ENCODE measurements around the gene C12orf56. TPM values are rescaled to one million over a fixed set of nuclear protein-coding genes. Genes with fewer than 3 reads are reported as not detected.
"Not testable (repeated sequence)": the region's sequence is repeated elsewhere in the genome, so short reads cannot be mapped to it uniquely, and the experiment has no call there.

Gene C12orf56
- total RNA-seq, 2 experiments from 2014 or later, result not detected

- Mint-ChIP-seq H3K27ac (no peak overlapping the region), H3K36me3 (no peaks in the 10 kb centered on the region), H3K27me3 (peaks cover 32% of the 10 kb centered on the region), H3K4me1 (peaks cover 4% of the 10 kb centered on the region), H3K9me3 (no peaks in the 10 kb centered on the region), H3K4me3 (no peak overlapping the region)
- no peak for DNase-seq
Measured at GRCh38 chr12:64299628-64300027, 90.9 kb downstream of the C12orf56 start.

GRCh38 chr12:64296301-64296700, 94.3 kb downstream of the C12orf56 start:
- H3K4me3 Mint-ChIP-seq, result no peak overlapping the region
- H3K4me1 Mint-ChIP-seq, result peaks cover 11% of the 10 kb centered on the region
- no peak for DNase-seq

DNA sequence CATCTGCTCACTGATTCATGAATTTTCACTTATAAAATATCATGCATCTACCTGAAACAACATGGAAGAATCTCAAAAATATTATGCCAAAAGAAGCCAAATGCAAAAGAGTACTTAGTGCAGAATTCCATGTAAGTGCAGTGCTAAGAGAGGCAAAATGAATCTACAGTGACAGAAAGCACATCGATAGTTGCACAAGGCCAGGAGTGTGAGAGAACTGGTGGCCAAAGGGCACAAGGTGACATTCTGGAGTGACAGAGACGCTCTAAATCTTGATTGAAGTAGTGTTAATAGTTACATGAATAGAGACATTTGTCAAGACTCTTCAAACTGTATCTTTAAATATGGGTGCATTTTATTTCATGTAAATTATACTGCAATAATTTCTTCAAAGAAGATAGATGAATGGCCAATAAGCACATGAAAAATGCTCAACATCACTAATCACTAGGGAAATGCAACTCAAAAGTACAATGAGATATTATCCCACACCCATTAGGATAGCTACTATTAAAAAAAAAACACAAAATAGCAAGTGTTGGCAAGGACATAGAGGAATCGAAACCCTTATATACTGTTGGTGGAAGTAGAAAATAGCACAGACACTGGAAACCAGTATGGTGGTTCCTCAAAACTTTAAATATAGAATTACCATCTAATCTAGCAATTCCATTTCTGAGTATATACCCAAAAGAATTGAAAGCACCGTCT, 96.7 kb downstream of the C12orf56 start:
- H3K27me3 Mint-ChIP-seq, result peaks cover 33% of the 10 kb centered on the region
- DNase-seq, result no peak
- no peak overlapping the region for H3K4me3 Mint-ChIP-seq
- no peaks in the 10 kb centered on the region for H3K9me3 Mint-ChIP-seq
- H3K27ac Mint-ChIP-seq, result no peak overlapping the region
- H3K36me3 Mint-ChIP-seq, result no peaks in the 10 kb centered on the region
- H3K4me1 Mint-ChIP-seq, result peaks cover 11% of the 10 kb centered on the region

More at GRCh38 chr12:64296301-64296700, 94.3 kb downstream of the C12orf56 start:
- no peak overlapping the region for H3K27ac Mint-ChIP-seq
- no peaks in the 10 kb centered on the region for H3K36me3 Mint-ChIP-seq
- H3K9me3 Mint-ChIP-seq, result no peaks in the 10 kb centered on the region
- H3K27me3 Mint-ChIP-seq, result peaks cover 39% of the 10 kb centered on the region

- Mint-ChIP-seq H3K27me3 (peaks cover 26% of the 10 kb centered on the region), H3K4me1 (peaks cover 11% of the 10 kb centered on the region)
- H3K27ac Mint-ChIP-seq, H3K36me3 Mint-ChIP-seq, DNase-seq, H3K4me3 Mint-ChIP-seq, H3K9me3 Mint-ChIP-seq: not testable (repeated sequence)
Measured at GRCh38 chr12:64293174-64293573, 97.4 kb downstream of the C12orf56 start.

DNA sequence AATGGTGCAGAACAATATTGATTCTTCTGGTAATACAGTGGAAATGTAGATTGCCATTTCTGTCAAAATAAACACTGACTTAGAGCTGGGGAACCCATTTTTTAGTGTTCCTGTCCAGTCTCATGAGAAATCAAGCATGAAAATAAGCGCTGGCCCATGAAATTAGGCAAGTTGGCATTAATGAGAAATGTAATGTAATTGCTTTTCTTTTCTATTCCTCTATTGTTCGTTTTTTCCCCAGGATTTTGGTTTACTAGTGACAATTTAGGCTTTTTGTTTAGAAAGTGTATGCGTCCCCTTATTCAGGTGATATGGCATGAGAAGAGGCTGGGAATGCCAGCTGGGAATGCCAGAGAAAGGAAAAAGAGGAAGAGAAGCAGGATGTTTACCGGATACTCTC, 104.0 kb downstream of the C12orf56 start:
- H3K27me3 Mint-ChIP-seq, result peaks cover 4% of the 10 kb centered on the region
- no peaks in the 10 kb centered on the region for H3K9me3 Mint-ChIP-seq
- H3K27ac Mint-ChIP-seq, result no peak overlapping the region
- no peak for DNase-seq
- H3K4me3 Mint-ChIP-seq, result no peak overlapping the region
- H3K36me3 Mint-ChIP-seq, result no peaks in the 10 kb centered on the region
- peaks cover 3% of the 10 kb centered on the region for H3K4me1 Mint-ChIP-seq

DNA sequence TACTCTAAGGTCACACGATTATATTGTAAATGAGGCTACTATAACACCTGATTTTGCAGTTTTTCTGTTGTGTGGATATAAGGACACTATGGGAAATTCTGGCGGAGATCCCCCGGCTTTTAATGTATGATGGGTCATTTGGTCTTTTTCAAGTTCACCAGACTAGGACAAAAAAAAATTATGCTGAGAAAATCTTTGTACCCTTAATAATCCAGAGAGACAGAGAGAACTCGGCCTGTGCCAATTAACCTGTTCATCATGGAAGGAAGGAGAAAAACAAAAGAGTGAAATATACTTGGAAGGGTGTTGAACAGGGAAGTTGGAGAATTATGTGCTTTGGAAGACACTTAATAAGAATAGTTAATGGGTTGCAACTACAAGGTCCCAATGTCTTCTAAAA, 106.3 kb downstream of the C12orf56 start:
- no peaks in the 10 kb centered on the region for H3K9me3 Mint-ChIP-seq
- DNase-seq, result no peak
- no peak overlapping the region for H3K4me3 Mint-ChIP-seq
- H3K27me3 Mint-ChIP-seq, result peaks cover 4% of the 10 kb centered on the region
- H3K36me3 Mint-ChIP-seq, result no peaks in the 10 kb centered on the region
- H3K4me1 Mint-ChIP-seq, result peaks cover 3% of the 10 kb centered on the region
- H3K27ac Mint-ChIP-seq, result no peak overlapping the region

DNA sequence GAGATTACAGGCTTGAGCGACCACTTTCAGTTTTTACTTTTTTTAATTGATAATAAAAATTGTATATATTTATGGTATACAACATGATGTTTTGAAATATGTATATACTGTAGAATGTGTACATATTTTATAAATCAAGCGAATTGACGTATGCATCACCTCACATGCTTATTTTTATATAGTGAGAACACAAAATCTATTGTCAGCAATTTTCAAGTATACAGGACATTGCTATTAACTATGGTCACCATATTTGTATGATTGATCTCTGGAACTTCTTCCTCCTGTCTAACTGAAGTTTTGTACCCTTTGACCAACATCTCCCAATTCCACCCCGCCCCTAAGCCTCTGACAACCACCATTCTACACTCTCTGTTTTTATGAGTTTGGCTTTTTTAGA, 112.1 kb downstream of the C12orf56 start:
- H3K4me1 Mint-ChIP-seq, result peaks cover 2% of the 10 kb centered on the region
- DNase-seq, result no peak
- no peak overlapping the region for H3K27ac Mint-ChIP-seq
- H3K9me3 Mint-ChIP-seq, result peaks cover 1% of the 10 kb centered on the region
- peaks cover 7% of the 10 kb centered on the region for H3K27me3 Mint-ChIP-seq
- no peak overlapping the region for H3K4me3 Mint-ChIP-seq
- H3K36me3 Mint-ChIP-seq, result no peaks in the 10 kb centered on the region

GRCh38 chr12:64273527-64274403, 116.8 kb downstream of the C12orf56 start:
- Mint-ChIP-seq H3K27me3 (peaks cover 3% of the 10 kb centered on the region), H3K4me3 (no peak overlapping the region), H3K36me3 (no peaks in the 10 kb centered on the region), H3K27ac (no peak overlapping the region), H3K9me3 (peaks cover 1% of the 10 kb centered on the region), H3K4me1 (no peaks in the 10 kb centered on the region)
- DNase-seq, result no peak

- Mint-ChIP-seq H3K36me3 (no peaks in the 10 kb centered on the region), H3K4me1 (peaks cover 3% of the 10 kb centered on the region), H3K27me3 (no peaks in the 10 kb centered on the region), H3K9me3 (no peaks in the 10 kb centered on the region), H3K27ac (no peak overlapping the region), H3K4me3 (no peak overlapping the region)
- DNase-seq, result no peak
Measured at GRCh38 chr12:64270411-64270810, 120.1 kb downstream of the C12orf56 start.

DNA sequence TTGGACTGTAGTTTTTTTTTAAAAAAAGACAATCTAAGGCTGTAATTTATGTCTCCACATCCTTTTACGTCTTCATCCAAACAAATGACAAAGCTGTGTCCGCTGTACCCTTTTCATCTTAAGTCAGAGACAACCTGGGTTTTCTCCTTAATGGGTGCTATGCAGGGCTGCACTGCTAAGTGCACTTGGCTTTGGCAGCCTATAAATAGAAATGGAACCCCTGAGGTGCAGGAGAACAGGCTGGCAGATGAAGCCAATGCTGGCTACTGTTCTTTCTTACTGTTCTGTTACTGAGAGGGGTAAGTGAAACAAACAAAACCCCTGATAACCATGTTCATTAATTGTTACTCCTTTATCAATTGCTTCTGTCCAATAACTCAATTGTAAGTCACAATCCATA, 121.4 kb downstream of the C12orf56 start:
- Mint-ChIP-seq H3K27ac (no peak overlapping the region), H3K4me1 (peaks cover 3% of the 10 kb centered on the region), H3K36me3 (no peaks in the 10 kb centered on the region), H3K4me3 (no peak overlapping the region), H3K9me3 (no peaks in the 10 kb centered on the region), H3K27me3 (no peaks in the 10 kb centered on the region)
- DNase-seq, result no peak

- Mint-ChIP-seq H3K4me3 (no peak overlapping the region), H3K4me1 (peaks cover 3% of the 10 kb centered on the region), H3K36me3 (no peaks in the 10 kb centered on the region), H3K9me3 (no peaks in the 10 kb centered on the region), H3K27ac (no peak overlapping the region), H3K27me3 (no peaks in the 10 kb centered on the region)
- no peak for DNase-seq
Measured at GRCh38 chr12:64268409-64268808, 122.1 kb downstream of the C12orf56 start.

GRCh38 chr12:64265839-64266238, 124.7 kb downstream of the C12orf56 start:
- H3K9me3 Mint-ChIP-seq, result no peaks in the 10 kb centered on the region
- H3K4me1 Mint-ChIP-seq, result peaks cover 3% of the 10 kb centered on the region
- no peak overlapping the region for H3K4me3 Mint-ChIP-seq
- no peaks in the 10 kb centered on the region for H3K36me3 Mint-ChIP-seq
- no peak for DNase-seq
- H3K27me3 Mint-ChIP-seq, result no peaks in the 10 kb centered on the region
- H3K27ac Mint-ChIP-seq, result no peak overlapping the region

- Mint-ChIP-seq H3K4me1 (peaks cover 3% of the 10 kb centered on the region), H3K27me3 (no peaks in the 10 kb centered on the region), H3K9me3 (no peaks in the 10 kb centered on the region), H3K4me3 (no peak overlapping the region), H3K36me3 (no peaks in the 10 kb centered on the region), H3K27ac (no peak overlapping the region)
- no peak for DNase-seq
Measured at GRCh38 chr12:64261813-64262212, 128.7 kb downstream of the C12orf56 start.

GRCh38 chr12:64258576-64258975, 132.0 kb downstream of the C12orf56 start:
- no peak for DNase-seq
- Mint-ChIP-seq H3K27ac (no peak overlapping the region), H3K27me3 (no peaks in the 10 kb centered on the region), H3K9me3 (no peaks in the 10 kb centered on the region), H3K36me3 (no peaks in the 10 kb centered on the region), H3K4me1 (no peaks in the 10 kb centered on the region), H3K4me3 (no peak overlapping the region)

- H3K4me3 Mint-ChIP-seq, result no peak overlapping the region
- no peaks in the 10 kb centered on the region for H3K4me1 Mint-ChIP-seq
- H3K9me3 Mint-ChIP-seq, result no peaks in the 10 kb centered on the region
- no peak overlapping the region for H3K27ac Mint-ChIP-seq
- no peak for DNase-seq
- no peaks in the 10 kb centered on the region for H3K27me3 Mint-ChIP-seq
- no peaks in the 10 kb centered on the region for H3K36me3 Mint-ChIP-seq
Measured at GRCh38 chr12:64256166-64256800, 134.3 kb downstream of the C12orf56 start.
